Measurements from ENCODE around the gene IGF1R.

IGF1R gene

DNA sequence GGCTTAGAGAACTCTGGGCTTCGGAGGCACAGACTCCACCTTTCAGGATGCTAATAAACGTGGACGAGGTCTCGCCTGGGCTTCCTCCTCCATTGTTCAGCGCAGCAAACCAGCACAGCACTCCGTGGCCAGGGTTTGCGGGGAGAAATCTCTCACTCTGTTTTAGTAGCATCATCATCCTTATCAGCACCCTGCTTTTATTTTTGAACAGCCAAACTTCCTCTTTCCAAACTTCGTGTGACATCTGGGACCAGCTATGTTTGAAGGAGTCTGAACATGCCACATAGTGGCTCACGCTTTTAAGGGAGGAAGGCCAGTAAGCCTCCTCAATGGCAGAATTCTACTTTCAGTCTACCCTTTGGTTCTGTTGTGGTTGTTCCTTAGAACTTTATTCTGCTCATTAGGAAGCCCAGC, 210.3 kb downstream of the IGF1R start:
- DNase-seq (ENCODE audit: low read depth in 2 of 2): no peak

DNA sequence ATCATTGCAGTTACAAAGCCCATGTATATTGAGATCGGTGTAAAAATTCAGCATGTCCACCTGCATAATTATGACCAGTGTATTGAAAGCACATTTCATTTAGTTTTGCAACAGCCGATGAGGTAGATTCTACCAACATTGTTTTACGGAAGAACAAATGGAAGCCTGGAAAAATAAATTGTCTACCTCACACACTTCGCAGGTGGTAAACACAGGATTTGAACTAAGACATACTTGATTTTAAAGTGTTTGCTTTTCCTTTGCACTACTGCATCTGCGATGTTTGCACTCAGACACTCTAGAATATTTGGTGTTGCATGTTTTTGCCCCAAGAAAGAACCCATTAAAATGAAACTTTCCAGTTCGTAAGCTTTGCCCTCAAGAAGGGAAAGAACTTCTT, 210.8 kb downstream of the IGF1R start:
- DNase-seq (ENCODE audit: low read depth in 2 of 2): no peak

DNA sequence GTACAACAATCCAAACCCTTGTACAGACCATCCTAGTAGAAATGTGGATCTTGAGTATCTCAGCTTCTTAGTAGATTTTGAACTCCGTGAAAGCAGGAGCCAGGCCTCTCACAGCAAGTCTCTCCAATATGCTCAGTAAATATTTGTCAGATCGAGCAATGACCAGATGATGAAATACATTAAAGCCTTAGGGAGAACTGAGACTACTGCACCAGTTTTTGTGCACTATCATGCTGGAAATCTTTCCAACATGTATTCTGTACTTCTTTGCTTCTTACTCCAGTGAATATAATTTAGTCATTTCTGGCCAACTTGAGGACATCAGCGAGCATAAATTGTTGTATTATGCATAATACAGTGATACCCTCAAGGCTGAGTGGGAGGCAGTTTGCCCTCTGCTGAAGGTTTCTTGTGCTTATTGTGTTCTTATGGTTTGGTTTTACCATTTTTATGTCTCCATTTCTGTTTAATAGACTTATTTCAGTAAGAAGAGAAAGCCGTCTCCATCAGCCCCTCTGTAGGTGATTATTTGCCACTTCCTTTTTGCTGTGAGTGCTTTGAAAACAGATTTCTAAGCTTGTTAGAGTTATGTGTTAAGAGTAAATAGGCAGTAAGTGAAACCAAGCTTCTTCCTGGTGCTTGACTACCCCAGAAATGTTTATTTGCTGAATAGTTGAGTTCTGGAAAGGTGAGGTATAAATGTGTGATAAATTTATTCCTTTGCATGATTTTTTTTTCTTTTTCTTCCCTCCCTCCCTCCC, 212.1 kb downstream of the IGF1R start:
- no peak for DNase-seq (ENCODE audit: low read depth in 2 of 2)

DNA sequence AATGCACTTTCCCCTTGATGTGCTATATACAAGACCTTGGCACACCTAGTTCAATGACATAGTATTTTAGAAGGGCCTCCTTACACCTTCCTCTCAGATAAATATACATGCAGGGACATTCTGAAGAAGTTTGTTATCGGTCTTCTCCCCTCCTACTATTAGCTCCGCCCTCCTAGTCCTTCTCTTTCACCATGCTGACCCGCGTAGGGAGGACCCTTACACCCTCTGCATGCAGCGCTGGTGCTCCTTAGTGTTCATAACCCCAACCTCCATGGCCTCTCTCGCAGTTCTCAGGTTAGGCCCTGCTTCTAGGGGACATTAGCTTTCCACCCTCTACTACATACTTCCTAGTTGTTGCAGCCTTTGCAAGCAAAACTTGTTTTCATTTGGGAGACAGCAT, 212.8 kb downstream of the IGF1R start:
- DNase-seq (ENCODE audit: low read depth in 2 of 2): no peak

DNA sequence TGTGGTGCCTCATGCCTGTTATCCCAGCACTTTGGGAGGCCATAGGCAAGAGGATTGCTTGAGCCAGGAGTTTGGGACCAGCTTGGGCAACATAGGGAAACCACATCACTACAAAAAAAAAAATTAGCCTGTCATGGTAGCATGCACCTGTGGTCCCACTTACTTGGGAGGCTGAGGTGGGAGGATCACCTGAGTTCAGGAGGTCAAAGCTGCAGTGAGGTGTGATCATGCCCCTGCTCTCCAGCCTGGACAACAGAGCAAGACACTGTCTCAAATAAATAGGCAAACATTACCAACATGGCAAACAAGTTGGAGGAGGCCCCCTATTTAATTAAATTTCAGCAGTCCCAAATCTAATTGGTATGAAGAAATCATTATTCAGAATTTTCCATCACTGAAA, 215.6 kb downstream of the IGF1R start:
- no peak for DNase-seq (ENCODE audit: low read depth in 2 of 2)

DNA sequence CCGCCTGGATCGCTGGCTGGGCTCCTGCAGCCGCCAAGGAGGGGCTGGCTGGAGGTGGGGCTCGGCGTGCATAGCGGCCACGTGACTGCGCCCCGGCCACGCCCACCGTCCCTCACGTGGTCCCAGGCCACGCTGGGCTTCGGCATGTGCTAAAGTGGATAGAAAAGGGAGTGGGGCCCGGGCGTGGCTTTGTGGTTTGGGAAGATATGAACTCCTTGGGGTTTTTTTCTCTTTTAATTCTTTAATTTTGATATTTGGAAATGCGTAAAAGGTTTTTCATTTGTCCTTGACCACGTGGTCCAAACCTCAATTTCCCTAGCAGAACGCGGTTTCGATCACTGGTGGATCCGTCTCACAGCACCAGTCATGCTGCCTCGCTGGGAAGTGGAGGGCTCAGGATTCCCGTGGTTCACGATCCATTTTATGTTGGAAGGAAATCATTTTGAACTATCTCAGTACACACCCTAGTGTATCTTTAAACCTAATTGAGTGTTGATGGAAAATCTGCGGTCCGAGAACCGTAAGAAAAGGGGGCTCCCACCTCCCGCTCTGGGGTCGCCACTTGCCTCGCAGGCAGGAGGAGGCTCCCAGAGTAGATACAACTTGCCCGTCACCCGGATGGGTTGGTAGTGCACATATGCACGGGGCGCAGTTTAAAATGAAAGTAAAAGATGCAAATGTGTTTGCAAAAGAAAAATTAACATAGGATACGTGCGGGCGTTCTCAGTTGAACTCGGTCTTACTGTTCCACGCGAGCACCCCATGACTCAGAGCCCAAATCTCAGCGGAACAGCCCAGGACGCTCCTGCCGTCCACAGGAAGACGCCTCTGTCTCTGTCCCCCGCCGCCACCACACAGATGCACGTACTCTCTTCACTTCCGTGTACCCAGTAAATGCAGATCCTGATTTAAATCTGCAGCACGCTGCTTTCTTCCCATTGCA, 217.3 kb downstream of the IGF1R start:
- peak; percentile 59 to 66 for DNase-seq (ENCODE audit: low read depth in 2 of 2)

DNA sequence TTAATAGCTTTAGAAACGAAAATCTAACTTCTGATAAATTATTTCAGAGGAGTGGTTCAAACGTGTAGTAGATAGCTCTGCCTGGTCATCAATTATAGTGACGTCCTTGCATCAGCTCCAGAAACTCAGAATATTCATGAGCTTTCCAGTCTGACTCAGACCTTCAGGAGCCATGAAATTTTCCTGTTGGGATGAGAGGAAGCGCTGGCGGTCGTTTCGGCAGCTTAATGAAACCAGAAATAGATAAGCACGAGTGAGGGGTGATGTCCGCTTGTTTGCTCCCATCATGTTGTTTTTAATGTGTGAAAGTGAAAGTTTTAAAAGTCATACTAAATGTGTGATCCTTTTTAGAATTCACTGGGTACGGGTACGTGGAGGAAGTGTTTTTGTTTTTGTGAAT, 218.2 kb downstream of the IGF1R start:
- no peak for DNase-seq (ENCODE audit: low read depth in 2 of 2)

DNA sequence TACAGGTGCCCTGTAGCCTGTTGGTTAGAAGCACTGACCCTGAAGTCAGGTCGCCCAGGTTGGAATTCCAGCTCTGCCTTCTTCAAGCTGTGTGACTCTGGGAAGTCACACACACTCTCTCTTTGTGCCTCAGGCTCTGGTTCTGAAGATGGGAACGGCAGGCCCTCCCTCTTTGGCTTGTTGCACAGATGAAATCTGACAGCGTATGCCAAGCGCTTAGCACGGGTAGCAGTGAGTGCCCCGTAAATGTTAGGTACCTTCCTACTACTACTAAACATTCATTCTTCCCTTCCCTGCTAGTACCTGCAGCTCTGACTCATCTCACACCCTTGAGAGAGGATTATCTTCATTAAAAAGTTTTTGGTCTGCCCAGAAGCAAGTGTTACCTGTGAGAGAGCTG, 220.2 kb downstream of the IGF1R start:
- no peak for DNase-seq (ENCODE audit: low read depth in 2 of 2)

DNA sequence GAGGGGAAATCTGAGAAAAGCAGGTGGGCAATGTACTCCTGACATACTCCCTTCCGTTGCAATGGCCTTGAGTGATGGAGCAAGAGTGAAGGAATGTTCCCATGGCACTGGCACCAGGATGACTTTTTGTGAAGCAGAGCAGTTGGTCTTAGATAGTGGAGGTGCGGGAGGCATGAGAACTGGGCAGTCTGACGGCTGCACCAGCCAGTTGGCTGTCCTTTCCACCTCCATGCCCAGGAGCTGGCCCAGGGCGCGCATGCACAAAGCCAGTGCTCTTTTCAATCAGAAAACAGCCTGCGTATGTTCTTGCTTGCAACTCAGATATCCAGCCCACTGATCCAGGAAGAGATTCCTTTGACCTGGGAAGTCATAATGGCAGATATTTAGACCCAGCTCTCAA, 222.4 kb downstream of the IGF1R start:
- no peak for DNase-seq (ENCODE audit: low read depth in 2 of 2)

DNA sequence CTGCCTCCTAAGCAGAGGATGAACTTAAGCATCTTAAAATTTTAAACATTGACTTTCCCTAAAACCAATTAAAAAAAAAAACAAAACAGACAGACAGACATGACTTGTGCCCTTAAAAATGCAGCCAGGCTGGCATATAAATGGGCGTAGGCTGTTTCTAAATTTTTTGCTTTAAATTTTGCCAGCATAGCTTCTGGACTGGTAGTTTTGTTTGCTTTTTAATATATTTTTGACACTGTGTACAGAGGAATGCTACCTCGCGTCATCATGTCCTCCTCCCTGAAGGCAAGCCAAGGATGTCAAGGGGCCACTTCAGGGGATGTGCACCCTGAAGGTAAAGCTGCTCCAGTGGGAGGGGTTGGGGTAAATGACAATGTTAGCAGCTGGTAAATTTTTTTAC, 224.4 kb downstream of the IGF1R start:
- DNase-seq (ENCODE audit: low read depth in 2 of 2): no peak

DNA sequence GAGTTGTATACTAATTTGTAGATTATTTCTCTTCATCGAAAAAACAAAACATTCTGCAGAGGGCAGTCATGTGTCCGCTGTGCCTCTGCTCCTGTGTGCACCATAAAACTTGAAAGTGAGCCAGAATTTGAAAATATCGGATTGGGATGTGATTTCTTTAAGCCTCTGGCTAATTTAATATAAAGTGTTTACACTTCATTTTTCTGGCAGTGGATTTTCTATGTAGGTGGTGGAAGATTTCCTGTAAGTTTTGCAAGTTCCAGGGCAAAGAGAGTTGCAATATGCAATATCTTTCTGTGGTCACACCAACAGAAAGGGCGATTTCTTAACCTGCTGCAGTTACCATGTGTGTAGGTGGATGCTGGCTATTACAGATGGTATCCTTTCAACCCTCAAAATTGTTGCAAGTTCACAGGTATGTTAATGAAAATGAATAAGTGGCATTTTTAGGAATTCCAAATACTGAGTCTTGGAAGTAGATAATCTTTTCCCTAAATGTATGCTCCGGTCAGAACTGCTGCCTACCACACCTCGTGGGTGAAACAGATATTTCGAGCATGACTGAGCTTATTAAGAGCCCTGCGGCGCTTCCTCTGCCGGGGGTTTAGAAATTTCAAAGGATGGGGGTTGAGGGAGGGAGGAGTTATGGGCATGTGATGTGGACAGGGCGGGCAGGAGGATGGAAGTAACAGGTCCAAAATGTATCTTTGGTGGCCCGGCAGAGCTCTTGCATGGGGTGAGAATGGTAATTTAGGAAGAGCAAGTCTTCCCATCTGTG, 225.3 kb downstream of the IGF1R start:
- no peak for DNase-seq (ENCODE audit: low read depth in 2 of 2)

DNA sequence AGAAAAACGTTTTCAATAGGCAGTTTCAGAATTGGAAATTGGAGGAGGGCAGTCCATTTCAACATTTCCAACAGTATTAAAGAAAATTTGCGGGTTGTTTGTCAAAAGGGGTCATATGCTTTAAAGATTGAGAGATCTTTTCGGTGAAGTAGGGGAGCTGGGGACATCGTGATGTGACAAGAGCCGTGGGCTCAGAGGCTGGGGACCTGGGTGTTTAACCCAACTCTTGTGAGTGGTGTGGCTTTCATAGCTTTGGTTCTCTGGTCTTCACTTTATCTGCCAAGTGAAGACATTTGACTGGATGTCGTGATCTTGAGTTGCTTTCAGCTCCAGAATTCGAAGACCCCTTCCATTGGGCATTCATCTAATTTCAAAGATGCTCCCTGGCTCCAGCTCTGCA, 226.0 kb downstream of the IGF1R start:
- DNase-seq (ENCODE audit: low read depth in 2 of 2): no peak

DNA sequence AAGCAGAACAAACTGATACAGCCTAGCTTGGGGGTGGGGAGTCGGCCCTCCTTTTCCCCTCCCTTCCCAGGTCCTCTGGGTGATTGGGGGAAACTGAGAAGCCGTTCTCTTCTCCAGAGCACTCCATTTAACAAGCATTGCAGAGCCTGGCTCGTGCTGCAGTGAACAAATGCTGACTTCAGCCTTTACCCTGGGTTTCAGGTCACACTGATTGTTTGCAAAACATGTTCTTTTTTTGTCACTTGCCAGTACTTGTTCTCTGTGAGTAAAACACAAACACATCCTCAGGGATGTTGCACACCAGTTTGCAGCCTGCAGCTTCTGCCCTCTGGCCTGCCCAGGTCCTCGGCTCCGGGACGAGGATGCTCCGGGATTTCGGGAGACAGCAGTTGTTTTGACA, 226.4 kb downstream of the IGF1R start:
- DNase-seq (ENCODE audit: low read depth in 2 of 2): no peak

DNA sequence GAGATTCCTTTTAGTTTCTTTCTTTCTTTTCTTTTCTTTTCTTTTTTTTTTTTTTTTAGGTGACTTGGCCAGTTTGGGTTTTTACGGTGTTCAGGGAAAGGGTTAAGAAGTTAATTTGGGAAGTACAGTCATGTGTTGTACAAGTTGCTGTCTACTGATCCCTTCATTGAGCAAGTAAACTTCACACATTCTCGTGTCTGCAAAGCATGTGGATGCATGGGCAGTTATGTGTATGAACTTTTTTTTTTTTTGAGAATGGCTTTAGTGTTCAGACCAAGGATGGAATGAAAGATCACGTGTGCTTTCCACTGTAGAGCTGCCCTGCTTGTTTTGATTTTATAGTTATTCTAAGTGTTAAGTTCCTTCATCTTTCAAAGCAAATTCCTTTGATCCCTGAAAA, 227.0 kb downstream of the IGF1R start:
- DNase-seq (ENCODE audit: low read depth in 2 of 2): no peak

DNA sequence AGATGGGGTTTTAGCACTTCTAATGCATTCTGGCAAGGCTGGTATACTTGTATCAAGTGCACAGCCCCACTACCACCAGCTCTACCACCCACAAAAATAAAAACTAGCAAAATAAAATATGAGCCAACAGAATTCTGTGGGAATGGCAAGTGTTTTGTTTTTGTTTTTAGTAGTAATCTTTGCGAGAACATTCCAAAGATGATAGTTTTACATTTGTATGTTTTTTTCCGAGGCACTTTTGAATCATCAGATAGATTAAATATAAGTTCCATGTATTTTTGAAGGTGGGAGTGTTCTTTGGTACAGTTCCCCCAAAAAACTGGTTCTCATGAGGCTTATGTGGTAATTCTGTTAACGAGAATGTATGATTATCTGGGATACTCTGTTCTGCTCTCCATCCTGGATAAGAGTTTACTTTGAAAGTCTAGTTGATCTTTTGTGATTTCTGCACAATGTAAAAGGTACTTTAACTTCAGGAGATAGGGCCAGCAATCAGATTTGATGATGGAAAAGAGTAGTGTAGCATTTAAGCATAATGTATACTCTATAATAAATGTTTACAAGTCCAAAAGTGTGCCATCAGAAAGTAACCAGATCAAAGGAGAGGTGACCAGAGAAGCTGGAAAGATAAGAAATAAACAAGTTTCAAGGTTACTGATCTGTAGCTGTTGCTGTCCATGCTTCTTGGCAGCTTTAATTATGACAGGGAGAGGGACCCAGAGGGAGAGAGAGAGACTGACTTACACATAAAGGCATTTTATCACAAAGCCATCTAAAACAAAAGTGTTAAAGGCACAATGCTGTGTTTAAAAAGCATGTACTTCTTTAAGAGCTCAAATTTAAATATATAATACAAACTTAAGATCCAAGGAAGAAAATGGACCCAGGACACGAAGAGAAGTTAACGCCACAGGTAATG, 228.4 kb downstream of the IGF1R start:
- no peak for DNase-seq (ENCODE audit: low read depth in 2 of 2)

DNA sequence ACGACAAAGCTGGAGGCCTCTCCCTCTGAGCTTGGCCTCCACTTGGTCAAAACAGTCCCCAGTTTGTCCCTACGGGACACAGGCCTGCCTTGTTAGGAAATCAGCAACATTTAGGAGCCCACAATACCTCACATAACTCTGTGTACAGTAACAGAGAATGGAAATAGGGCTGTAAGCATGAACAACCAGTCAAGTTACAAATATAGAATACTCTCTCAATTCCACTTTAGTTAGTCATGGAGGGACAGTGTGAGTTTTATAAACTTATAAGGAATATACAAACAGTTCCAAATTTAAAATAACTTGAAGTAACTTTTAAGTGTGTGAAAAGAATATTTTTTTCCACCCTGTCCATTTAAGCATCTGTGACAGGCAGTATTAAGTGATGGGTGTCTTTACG, 229.8 kb downstream of the IGF1R start:
- no peak for DNase-seq (ENCODE audit: low read depth in 2 of 2)

DNA sequence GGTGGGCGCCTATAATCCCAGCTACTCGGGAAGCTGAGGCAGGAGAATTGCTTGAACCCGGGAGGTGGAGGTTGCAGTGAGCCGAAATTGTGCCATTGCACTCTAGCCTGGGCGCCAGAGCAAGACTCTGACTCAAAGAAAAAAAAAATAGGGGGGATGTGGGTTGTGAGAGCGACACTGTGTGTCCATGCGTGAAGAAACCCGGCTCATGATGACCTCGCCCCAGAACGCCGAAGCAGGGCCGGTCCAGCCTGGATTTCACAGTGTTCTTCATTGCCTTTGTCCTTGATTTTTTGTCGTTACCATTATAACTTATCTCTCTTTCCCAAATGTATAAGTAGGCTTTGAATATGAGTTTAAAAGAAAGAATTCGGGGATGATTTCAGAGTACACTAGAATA, 230.5 kb downstream of the IGF1R start:
- no peak for DNase-seq (ENCODE audit: low read depth in 2 of 2)

DNA sequence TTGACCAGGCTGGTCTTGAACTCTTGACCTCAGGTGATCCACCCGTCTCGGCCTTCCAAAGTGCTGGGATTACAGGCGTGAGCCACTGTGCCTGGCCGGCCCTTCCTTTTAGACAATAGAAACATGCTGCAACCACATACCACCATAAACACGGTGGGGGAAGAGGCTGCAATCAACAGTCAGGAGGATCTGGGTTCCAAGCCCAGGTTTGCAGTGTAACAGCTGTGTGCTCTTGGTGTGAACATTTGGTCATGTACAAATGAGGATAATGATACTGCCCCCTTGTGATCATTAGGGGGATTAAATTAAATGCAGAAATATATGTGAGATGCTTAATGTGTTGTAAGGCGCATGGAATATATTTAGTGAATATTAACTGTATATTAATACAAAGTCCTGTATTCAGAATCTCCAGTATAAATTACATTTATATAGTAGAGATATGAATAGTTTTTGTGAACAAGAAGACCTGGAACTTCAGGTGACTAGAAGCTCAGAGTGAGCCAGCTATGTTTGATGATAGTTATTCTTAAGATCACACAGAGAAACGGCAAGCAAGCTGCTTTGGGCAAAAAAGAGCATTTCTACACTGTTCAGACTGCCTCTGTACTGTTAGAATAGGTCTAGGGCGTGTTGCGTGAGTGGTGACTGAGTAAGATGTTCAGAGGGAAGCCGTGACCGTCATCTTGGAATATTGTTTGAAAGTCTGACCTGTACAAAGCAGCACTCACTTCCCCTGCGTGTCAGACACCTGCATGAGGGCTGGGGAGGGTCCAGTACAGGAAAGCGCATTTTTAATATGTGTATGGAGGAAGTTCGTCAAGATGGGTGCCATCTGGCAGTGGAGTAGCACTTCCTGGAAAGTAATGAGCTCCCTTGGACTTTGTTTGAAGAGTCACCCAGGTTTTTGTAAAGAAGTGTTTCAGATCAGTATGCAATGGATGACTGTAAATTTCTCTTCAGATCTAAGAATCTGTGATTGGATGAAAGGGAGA, 233.5 kb downstream of the IGF1R start:
- no peak for DNase-seq (ENCODE audit: low read depth in 2 of 2)

DNA sequence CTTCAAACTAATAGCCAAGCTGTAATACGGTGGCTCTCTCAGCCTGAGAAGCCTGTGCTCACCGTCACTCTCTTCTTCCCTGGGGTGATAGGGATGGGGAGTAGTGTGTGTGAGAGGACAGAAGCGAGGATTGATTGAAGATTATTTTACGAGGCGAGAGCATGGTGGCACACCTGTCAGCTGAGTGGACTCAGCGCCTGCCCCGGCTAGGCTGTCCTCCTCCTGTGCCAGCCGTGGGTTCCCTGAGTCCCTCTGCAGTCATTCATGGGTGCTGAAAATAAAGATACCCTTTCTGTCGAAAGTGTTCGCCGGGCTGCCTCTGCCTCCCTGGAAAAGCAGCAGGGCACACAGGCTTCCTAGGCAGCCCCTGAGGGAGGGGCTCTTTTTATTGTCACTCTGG, 235.1 kb downstream of the IGF1R start:
- no peak for DNase-seq (ENCODE audit: low read depth in 2 of 2)

DNA sequence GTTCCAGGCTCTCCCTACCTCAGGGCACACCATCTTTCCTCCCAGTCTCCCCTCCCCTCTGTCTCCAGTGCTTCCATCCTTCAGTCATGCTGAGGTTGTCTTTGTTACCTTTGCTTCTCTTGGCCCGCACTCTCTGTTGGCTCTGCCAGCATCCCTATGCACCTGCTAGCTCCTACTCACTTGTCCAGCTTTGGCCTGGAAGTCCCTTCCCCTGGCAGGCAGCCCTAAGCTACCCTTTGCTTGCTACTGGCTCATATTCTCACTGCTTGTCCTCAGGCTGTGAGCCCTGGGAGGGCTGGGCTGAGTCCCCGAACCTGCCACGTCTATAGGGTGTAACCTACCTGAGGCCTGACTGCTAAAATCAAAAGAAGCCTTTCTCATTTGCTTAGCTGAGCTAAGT, 236.6 kb downstream of the IGF1R start:
- no peak for DNase-seq (ENCODE audit: low read depth in 2 of 2)

Data from stimulated activated CD4-positive, alpha-beta T cell treated with anti-CD3 and anti-CD28 coated beads, Interleukin-1b, Interleukin-23, amount 100 ng/mL, for 4 hours (primary cell).